HG03354 (cell line): ENCODE data around the gene LDLRAP1.

Source experiments
- ATAC-seq: cut with Tn5 transposase; IDR thresholded peaks from one replicate; pipeline ENCODE4 v1.9.1; 2021; ENCODE audit warnings: mild to moderate bottlenecking; ENCODE audit not compliant: unreplicated experiment, poor library complexity, severe bottlenecking

LDLRAP1 gene

DNA sequence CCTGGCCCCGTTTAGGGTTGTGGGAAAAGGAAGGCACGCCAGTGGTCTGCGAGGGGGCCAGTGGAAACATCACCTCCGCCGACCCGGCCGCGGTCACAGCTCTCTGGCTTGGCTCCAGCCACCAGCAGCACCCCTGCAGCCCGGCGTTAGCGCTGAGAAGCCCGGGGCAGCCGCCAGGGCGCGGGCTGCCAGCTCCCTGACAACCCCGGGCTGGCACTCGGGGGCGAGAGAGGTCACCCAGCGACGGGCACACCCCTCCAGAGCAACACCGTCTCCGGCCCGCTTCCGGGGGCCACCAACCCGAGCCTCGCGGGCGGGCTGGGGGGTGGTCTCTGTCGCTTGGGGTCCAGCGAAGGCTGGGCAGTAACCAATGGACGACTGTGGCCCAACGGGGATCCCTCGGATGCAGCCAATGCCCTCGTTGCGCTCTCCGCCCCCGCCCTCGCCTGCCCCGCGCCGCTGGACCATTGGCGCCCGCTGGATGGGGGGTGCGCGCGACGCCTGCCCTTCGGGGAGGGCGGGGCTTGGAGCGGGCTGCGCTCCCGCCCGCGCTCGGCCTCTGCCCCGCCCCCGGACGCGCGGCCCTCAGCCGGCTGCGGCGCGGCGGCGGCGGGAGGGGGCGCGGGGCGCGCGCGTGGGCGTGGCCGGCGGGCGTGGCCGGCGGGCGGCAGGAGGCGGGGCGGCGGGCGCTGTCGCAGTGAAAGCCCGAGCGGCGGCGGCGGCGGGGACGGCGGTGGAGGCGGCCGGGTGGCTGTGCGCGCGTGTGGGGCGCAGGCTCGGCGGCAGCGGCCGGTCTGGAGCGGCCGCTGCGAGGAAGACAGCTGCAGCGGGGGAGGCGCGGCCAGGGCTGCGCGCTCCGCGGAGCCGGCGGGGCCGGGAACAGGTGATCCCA lies 72.9 kb downstream of the LDLRAP1 start, which contains the start of gene MAN1C1:
TSS of gene MAN1C1 (plus strand) at position 697 of the 892 bp plus-strand sequence. CDS start 1,007 bp downstream, outside the sequence.
- peak; percentile 64 for ATAC-seq

DNA sequence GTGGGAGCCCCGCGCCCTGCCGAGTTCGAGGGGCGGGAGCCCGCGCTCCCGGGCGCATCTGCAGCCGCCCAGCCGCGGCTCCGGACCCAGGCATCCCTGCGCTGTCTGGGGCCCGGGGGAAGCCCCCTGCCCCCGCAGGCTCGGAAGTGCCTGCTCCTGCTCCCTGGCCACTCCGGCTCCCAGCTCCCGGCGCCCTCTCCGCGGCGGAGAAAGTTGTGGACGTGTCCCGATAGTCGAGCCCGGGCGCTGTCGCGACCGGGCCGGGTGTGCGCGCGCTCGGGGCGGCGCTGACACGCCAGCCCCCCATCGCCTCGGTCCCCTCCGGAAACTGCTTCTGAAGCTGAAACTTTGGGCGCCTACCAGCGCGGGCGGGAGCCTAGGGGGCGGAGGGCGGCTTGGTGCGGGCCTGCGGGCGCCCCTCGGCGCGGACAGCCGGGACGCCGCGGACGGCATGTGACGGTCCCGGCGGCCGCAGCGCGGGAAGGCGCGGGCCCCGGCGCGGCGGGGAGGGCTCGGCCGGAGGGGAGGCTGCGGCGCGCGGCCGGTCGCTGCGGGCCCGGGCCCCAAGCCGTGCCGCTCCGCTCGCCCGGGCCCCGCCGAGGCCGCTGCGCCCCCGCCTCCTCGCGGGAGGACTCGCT lies 73.7 kb downstream of the LDLRAP1 start:
- no peak for ATAC-seq

DNA sequence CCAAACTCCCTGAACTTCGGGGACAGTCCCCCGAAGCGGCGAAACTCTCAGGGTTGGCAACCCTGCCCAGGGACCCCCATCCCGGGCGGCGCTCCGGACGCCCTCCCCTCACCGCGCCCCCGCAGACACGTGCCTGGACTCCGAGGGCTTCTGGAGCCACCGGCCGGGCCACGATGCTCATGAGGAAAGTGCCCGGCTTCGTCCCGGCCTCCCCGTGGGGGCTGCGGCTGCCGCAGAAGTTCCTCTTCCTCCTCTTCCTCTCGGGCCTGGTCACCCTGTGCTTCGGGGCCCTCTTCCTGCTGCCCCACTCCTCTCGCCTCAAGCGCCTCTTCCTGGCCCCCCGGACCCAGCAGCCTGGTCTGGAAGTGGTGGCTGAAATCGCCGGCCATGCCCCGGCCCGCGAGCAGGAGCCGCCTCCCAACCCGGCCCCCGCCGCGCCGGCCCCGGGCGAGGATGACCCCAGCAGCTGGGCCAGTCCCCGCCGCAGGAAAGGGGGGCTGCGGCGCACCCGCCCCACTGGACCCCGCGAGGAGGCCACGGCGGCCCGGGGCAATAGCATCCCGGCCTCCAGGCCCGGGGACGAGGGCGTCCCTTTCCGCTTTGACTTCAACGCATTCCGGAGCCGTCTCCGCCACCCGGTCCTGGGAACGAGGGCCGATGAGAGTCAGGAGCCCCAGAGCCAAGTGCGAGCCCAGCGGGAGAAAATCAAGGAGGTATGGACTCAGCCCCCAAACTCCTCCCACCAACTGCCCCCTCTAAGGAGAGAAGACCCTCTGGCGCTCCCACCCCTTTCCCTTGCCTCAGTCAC lies 74.4 kb downstream of the LDLRAP1 start:
- ATAC-seq, result no peak

DNA sequence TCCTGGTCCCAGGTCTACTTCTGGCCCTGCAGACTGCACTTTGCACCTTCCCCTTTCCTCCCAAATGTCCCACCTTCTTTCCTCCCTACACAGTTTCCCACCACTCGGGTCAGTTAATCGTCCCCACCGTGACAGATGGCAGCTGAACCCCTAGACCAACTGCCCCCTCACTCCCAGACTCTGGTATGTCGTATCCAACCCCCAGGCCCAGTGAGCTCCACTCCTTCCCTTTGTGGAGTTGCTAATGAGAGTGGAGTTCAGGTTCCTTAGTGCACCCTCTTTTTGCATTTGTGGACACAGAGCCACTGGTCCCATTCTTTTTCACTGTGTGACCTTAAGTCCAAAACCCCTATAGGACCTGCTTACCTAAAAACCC lies 75.0 kb downstream of the LDLRAP1 start:
- ATAC-seq, result no peak
